IMR-90 (cell line): Measurements from ENCODE around the gene DYDC1. TPM values are rescaled to one million over a fixed set of nuclear protein-coding genes. Genes with fewer than 3 reads are reported as not detected.
A peak's percentile ranks its signal among the peaks of the same experiment; 100 is the strongest.

Experiments used
- ATAC-seq: fragments of 200-7000 bp; cut with Tn5 transposase; 2 replicates; pipeline ENCODE4 v1.9.1; 2020; ENCODE audit warnings: low read depth, mild to moderate bottlenecking, moderate library complexity
- Bru-seq: library from RNA; stranded (reverse); fragments of 400-500 nt; gene quantifications from one replicate; lab custom pipeline; 2021; lab: Mats Ljungman, UMichigan
- BruChase-seq, 2 experiments: library from RNA; stranded (reverse); fragments of 400-500 nt; gene quantifications; one replicate each; lab custom pipeline; 2021; lab: Mats Ljungman, UMichigan
- BruUV-seq: library from RNA; stranded (reverse); fragments of 400-500 nt; replicated peaks from 2 replicates; lab custom pipeline; 2021; lab: Mats Ljungman, UMichigan
- CTCF ChIA-PET: fragments of 300-600 bp; formaldehyde crosslinking; extraction: SDS; loops from one replicate; lab custom pipeline; 2021; ENCODE audit warnings: antibody characterized with exemption; lab: Yijun Ruan, JAX
- POLR2A ChIA-PET: fragments of 300-600 bp; sonication (Branson Sonifier 250); formaldehyde crosslinking; loops from one replicate; lab custom pipeline; 2022; ENCODE audit warnings: antibody characterized with exemption; ENCODE audit not compliant: unreplicated experiment; lab: Charles Lee
- DNase-seq: peaks from one replicate; pipeline ENCODE4 v3.0.0; 2013
- H2AFZ ChIP-seq: replicated peaks from 2 replicates; pipeline ENCODE3; 2013; ENCODE audit warnings: low read length, mild to moderate bottlenecking; ENCODE audit not compliant: poor library complexity
- H2AK5ac ChIP-seq: 2 replicates; pipeline ENCODE4 v1.6.1; 2013; ENCODE audit warnings: low read depth, low read length, inconsistent platforms
- H2AK9ac ChIP-seq: replicated peaks from 2 replicates; pipeline ENCODE3; 2013; ENCODE audit warnings: mild to moderate bottlenecking, low read depth, low read length, moderate library complexity; ENCODE audit not compliant: poor library complexity
- H2BK120ac ChIP-seq: 2 replicates; pipeline ENCODE4 v1.6.1; 2013; ENCODE audit warnings: low read depth, low read length, inconsistent platforms
- H2BK15ac ChIP-seq: 3 replicates; pipeline ENCODE4 v1.6.1; 2013; ENCODE audit warnings: low read depth, low read length, inconsistent platforms
- H2BK20ac ChIP-seq: 2 replicates; pipeline ENCODE4 v1.6.1; 2013; ENCODE audit warnings: low read depth, mild to moderate bottlenecking, inconsistent platforms, low read length, moderate library complexity
- H2BK5ac ChIP-seq: 2 replicates; pipeline ENCODE4 v1.6.1; 2013; ENCODE audit warnings: mild to moderate bottlenecking, low read depth, low read length, inconsistent platforms; ENCODE audit not compliant: poor library complexity, severe bottlenecking
- H3K14ac ChIP-seq: replicated peaks from 2 replicates; pipeline ENCODE4 v1.6.1; 2013; ENCODE audit warnings: low read depth, low read length, inconsistent platforms
- H3K18ac ChIP-seq: 2 replicates; pipeline ENCODE4 v1.6.1; 2013; ENCODE audit warnings: low read depth, low read length, control low read depth
- H3K23ac ChIP-seq: 2 replicates; pipeline ENCODE4 v1.6.1; 2013; ENCODE audit warnings: low read depth, low read length, inconsistent platforms
- H3K27ac ChIP-seq: 2 replicates; pipeline ENCODE4 v1.5.1; 2013; ENCODE audit warnings: mild to moderate bottlenecking, control low read depth, low read length; ENCODE audit not compliant: insufficient read depth
- H3K27me3 ChIP-seq: 2 replicates; pipeline ENCODE4 v1.6.1; 2013; ENCODE audit warnings: low read length; ENCODE audit not compliant: control insufficient read depth, insufficient read depth
- H3K36me3 ChIP-seq: 2 replicates; pipeline ENCODE4 v1.6.1; 2013; ENCODE audit warnings: low read length, mixed read lengths; ENCODE audit not compliant: control insufficient read depth, insufficient read depth
- H3K4ac ChIP-seq: 2 replicates; pipeline ENCODE4 v1.6.1; 2013; ENCODE audit warnings: low read depth, low read length, inconsistent platforms
- H3K4me1 ChIP-seq: 2 replicates; pipeline ENCODE4 v1.6.1; 2013; ENCODE audit warnings: low read length, mixed read lengths; ENCODE audit not compliant: control insufficient read depth, insufficient read depth
- H3K4me2 ChIP-seq: 2 replicates; pipeline ENCODE4 v1.6.1; 2013; ENCODE audit warnings: low read depth, mild to moderate bottlenecking, control low read depth, low read length, moderate library complexity
- H3K4me3 ChIP-seq: 2 replicates; pipeline ENCODE4 v1.5.1; 2013; ENCODE audit warnings: low read depth, mild to moderate bottlenecking, control low read depth, low read length, moderate library complexity; ENCODE audit not compliant: insufficient read depth
- H3K56ac ChIP-seq: 2 replicates; pipeline ENCODE4 v1.6.1; 2013; ENCODE audit warnings: low read length, inconsistent platforms; ENCODE audit not compliant: insufficient read depth; ENCODE audit errors: extremely low read depth
- H3K79me1 ChIP-seq, 2 experiments: 2 replicates each; pipeline ENCODE4 v1.6.1; 2013; ENCODE audit warnings: low read length in 2 of 2, inconsistent platforms in 1 of 2, low read depth in 1 of 2
- H3K9ac ChIP-seq: 2 replicates; pipeline ENCODE4 v1.6.1; 2013; ENCODE audit warnings: low read depth, low read length, control low read depth
- H3K9me1 ChIP-seq: 2 replicates; pipeline ENCODE4 v1.6.1; 2013; ENCODE audit warnings: low read length, inconsistent platforms; ENCODE audit not compliant: insufficient read depth
- H3K9me3 ChIP-seq: 2 replicates; pipeline ENCODE4 v1.6.1; 2013; ENCODE audit warnings: low read length; ENCODE audit not compliant: control insufficient read depth, insufficient read depth
- H4K20me1 ChIP-seq: 2 replicates; pipeline ENCODE4 v1.6.1; 2013; ENCODE audit warnings: low read length, inconsistent platforms; ENCODE audit not compliant: insufficient read depth
- H4K5ac ChIP-seq: 2 replicates; pipeline ENCODE4 v1.6.1; 2013; ENCODE audit warnings: mild to moderate bottlenecking, low read depth, low read length, control low read depth
- H4K8ac ChIP-seq, 2 experiments: 2 replicates each; pipeline ENCODE4 v1.6.1; 2013; ENCODE audit warnings: low read depth in 2 of 2, low read length in 2 of 2, control low read depth in 1 of 2, inconsistent platforms in 1 of 2
- H4K91ac ChIP-seq: 2 replicates; pipeline ENCODE4 v1.6.1; 2013; ENCODE audit warnings: low read depth, low read length, inconsistent platforms; ENCODE audit not compliant: insufficient read depth
- BHLHE40 ChIP-seq: fragments of 150-350 bp; IDR thresholded peaks from 2 replicates; pipeline ENCODE4 v1.6.1; 2016; ENCODE audit warnings: mild to moderate bottlenecking, low read depth, low read length
- CEBPB ChIP-seq: IDR thresholded peaks from 2 replicates; pipeline ENCODE4 v1.6.1; 2012; ENCODE audit warnings: low read depth, low read length, improper control_type of control experiment
- CHD1 ChIP-seq: IDR thresholded peaks from 2 replicates; pipeline ENCODE4 v1.6.1; 2012; ENCODE audit warnings: low read depth, low read length, improper control_type of control experiment
- CTCF ChIP-seq: conservative IDR thresholded peaks from 2 replicates; pipeline ENCODE4 v1.5.1; 2012; ENCODE audit warnings: mild to moderate bottlenecking, low read depth, low read length, improper control_type of control experiment
- ELK1 ChIP-seq: fragments of 150-350 bp; IDR thresholded peaks from 2 replicates; pipeline ENCODE4 v1.6.1; 2016; ENCODE audit warnings: low read depth, mild to moderate bottlenecking, low read length, moderate library complexity, borderline replicate concordance
- FOS ChIP-seq: fragments of 150-350 bp; IDR thresholded peaks from 2 replicates; pipeline ENCODE4 v1.6.1; 2016; ENCODE audit warnings: low read depth, low read length
- MAFK ChIP-seq: IDR thresholded peaks from 2 replicates; pipeline ENCODE4 v1.6.1; 2012; ENCODE audit warnings: low read depth, low read length, improper control_type of control experiment
- MAZ ChIP-seq: IDR thresholded peaks from 2 replicates; pipeline ENCODE4 v1.6.1; 2012; ENCODE audit warnings: low read depth, mild to moderate bottlenecking, low read length, improper control_type of control experiment, moderate library complexity, borderline replicate concordance
- MXI1 ChIP-seq: IDR thresholded peaks from 2 replicates; pipeline ENCODE4 v1.6.1; 2012; ENCODE audit warnings: low read depth, mild to moderate bottlenecking, low read length, moderate library complexity, borderline replicate concordance
- NFE2L2 ChIP-seq: fragments of 150-350 bp; IDR thresholded peaks from 2 replicates; pipeline ENCODE4 v1.6.1; 2016; ENCODE audit warnings: low read depth, mild to moderate bottlenecking, low read length
- POLR2A ChIP-seq: IDR thresholded peaks from 2 replicates; pipeline ENCODE4 v1.6.1; 2012; ENCODE audit warnings: mild to moderate bottlenecking, low read depth, low read length
- RAD21 ChIP-seq: IDR thresholded peaks from 2 replicates; pipeline ENCODE4 v1.6.1; 2012; ENCODE audit warnings: low read length, improper control_type of control experiment
- RCOR1 ChIP-seq: IDR thresholded peaks from 2 replicates; pipeline ENCODE4 v1.6.1; 2012; ENCODE audit warnings: mild to moderate bottlenecking, low read length, improper control_type of control experiment; ENCODE audit not compliant: insufficient replicate concordance
- RFX5 ChIP-seq: IDR thresholded peaks from 2 replicates; pipeline ENCODE4 v1.8.0; 2012; ENCODE audit warnings: low read depth, mild to moderate bottlenecking, low read length, moderate library complexity
- SMC3 ChIP-seq: fragments of 150-350 bp; IDR thresholded peaks from 2 replicates; pipeline ENCODE4 v1.6.1; 2016; ENCODE audit warnings: low read depth, mild to moderate bottlenecking, antibody characterized with exemption, low read length, moderate library complexity
- USF2 ChIP-seq: fragments of 150-350 bp; IDR thresholded peaks from 2 replicates; pipeline ENCODE4 v1.6.1; 2017; ENCODE audit warnings: mild to moderate bottlenecking, antibody characterized with exemption, low read length, low read depth
- WGBS, 2 experiments: methylation state at CpG; one replicate each; pipeline versions ENCODE4 v1.1.5 to v1.1.7; 2013; ENCODE audit warnings: missing lambda C conversion rate in 2 of 2; ENCODE audit not compliant: insufficient read length in 1 of 2; ENCODE audit errors: extremely low coverage in 2 of 2; 5-methylcytosine and 5-hydroxymethylcytosine counted together
- dilution Hi-C: fragments of 300-500 bp; cut with HindIII; formaldehyde crosslinking; loops from one replicate; pipeline ENCODE4 v1.14.3; 2018; ENCODE audit warnings: low sequenced_read_pairs; ENCODE audit not compliant: unreplicated experiment
- in situ Hi-C: fragments of 300-500 bp; cut with MboI; formaldehyde crosslinking; loops from 3 replicates; pipeline ENCODE4 v1.14.3; 2019; ENCODE audit warnings: low sequenced_read_pairs, inconsistent platforms, mixed read lengths
- intact Hi-C: fragments of 100-400 bp; cut with micrococcal nuclease; formaldehyde crosslinking; loops from 2 replicates; pipeline ENCODE4 v1.10.0; 2022
- long read RNA-seq: library from polyadenylated mRNA; unstranded; transcript quantifications from one replicate; pipeline ENCODE4 v2.0.0, GENCODE V29; 2021; ENCODE audit not compliant: unreplicated experiment
- polyA plus RNA-seq, 3 experiments: library from polyadenylated mRNA; depleted of rRNA; stranded (reverse); fragments of >200 nt; gene quantifications; 2 replicates each; pipeline ENCODE4 v1.2.3, GENCODE V29; 2012; ENCODE audit warnings: low replicate concordance in 1 of 3
- total RNA-seq: library from RNA; depleted of rRNA; stranded (reverse); fragments of >200 nt; gene quantifications from 2 replicates; pipeline ENCODE4 v1.2.3, GENCODE V29; 2012; rRNA removed

The DYDC1 gene
- total RNA-seq, result not detected in 2 replicates
- polyA plus RNA-seq (2012; rRNA removed), result not detected in 2 replicates
- polyA plus RNA-seq (2012; cell fraction: cytosol; rRNA removed), result not detected in 2 replicates
- not detected in 2 replicates for polyA plus RNA-seq (2012; cell fraction: nucleus; rRNA removed; ENCODE audit: low replicate concordance)
- not detected for Bru-seq, nascent RNA
- not detected for BruChase-seq, experiment 1, labeled RNA remaining after a 6-hour chase
- BruChase-seq, experiment 2, labeled RNA remaining after a 2-hour chase, result not detected
- long read RNA-seq, result 0 reads

GRCh38 chr10:80356563-80356988 is at the start of gene DYDC1, which contains the start of gene DYDC2:
Gene DYDC1 (minus strand): TSS chr10:80356755. CDS start chr10:80352601, 4,154 bp downstream.
Gene DYDC2 (plus strand): TSS chr10:80356781. CDS start chr10:80362444, 5,663 bp downstream.
- intact Hi-C loops, result no loop called here
- no peak within 1 kb of the TSS for H3K23ac ChIP-seq
- no peak within 1 kb of the TSS for H2BK5ac ChIP-seq
- ATAC-seq (peak; percentile 71), DNase-seq (no peak)
- no peak within 1 kb of the TSS for H2BK20ac ChIP-seq
- no peak within 1 kb of the TSS for H4K8ac ChIP-seq
- no peak within 1 kb of the TSS for H4K91ac ChIP-seq
- no peak within 1 kb of the TSS for H3K4ac ChIP-seq
- H4K5ac ChIP-seq, result no peak within 1 kb of the TSS
- H3K4me1 ChIP-seq, result no peaks in the 10 kb centered on the region
- H2AFZ ChIP-seq, result peak within 1 kb of the TSS; percentile 76
- no peaks in the 10 kb centered on the region for H4K20me1 ChIP-seq
- dilution Hi-C loops, result no loop called here
- H3K18ac ChIP-seq, result no peak within 1 kb of the TSS
- in situ Hi-C loops, result no loop called here
- no peak within 1 kb of the TSS for H3K56ac ChIP-seq
- no peak within 1 kb of the TSS for H3K27ac ChIP-seq
- H3K79me1 ChIP-seq, result no peaks in the 10 kb centered on the region
- no peak within 1 kb of the TSS for H3K9ac ChIP-seq
- ChIA-PET POLR2A (no interaction called here), CTCF (no interaction called here)
- H2AK9ac ChIP-seq, result no peak within 1 kb of the TSS
- H3K9me1 ChIP-seq, result no peaks in the 10 kb centered on the region
- 13% methylated on average over 9 of the region's 43 CpGs; no CpG with 5 or more reads in 1 of the 2 experiments for WGBS, 2 experiments
- TF ChIP-seq CHD1, result no peak
- TF ChIP-seq CEBPB, result no peak
- TF ChIP-seq POLR2A, result no peak
- TF ChIP-seq ELK1, result no peak
- no peak for TF ChIP-seq RAD21
- TF ChIP-seq MXI1, result no peak
- no peak for TF ChIP-seq NFE2L2
- no peak for TF ChIP-seq BHLHE40
- TF ChIP-seq CTCF, result no peak
- no peak for TF ChIP-seq RFX5
- TF ChIP-seq SMC3, result no peak
- no peak for TF ChIP-seq FOS
- no peak for TF ChIP-seq USF2
- TF ChIP-seq MAZ, result no peak
- no peak for TF ChIP-seq RCOR1
- TF ChIP-seq MAFK, result no peak
- no peaks in the 10 kb centered on the region for H3K36me3 ChIP-seq
- H2BK120ac ChIP-seq, result no peak within 1 kb of the TSS
- H3K14ac ChIP-seq, result no peak within 1 kb of the TSS
- BruUV-seq, result no TSS peak
- no peak within 1 kb of the TSS for H3K4me3 ChIP-seq
- H3K4me2 ChIP-seq, result peak within 1 kb of the TSS; percentile 64; the same call in 1 of the 2 replicates
- H3K27me3 ChIP-seq, result peaks cover 16% of the 10 kb centered on the region
- H2AK5ac ChIP-seq, result no peak within 1 kb of the TSS
- no peaks in the 10 kb centered on the region for H3K9me3 ChIP-seq
- H2BK15ac ChIP-seq, result no peak within 1 kb of the TSS
